CD4-positive, alpha-beta T cell treated with Interleukin-6 at 100 ng/mL for 8 hours (primary cell): ENCODE data around the gene ITGAX.
"Not testable (repeated sequence)": the region's sequence is repeated elsewhere in the genome, so short reads cannot be mapped to it uniquely, and the experiment has no call there.

ENCODE experiments used
- DNase-seq: peaks from one replicate; pipeline ENCODE4 v3.0.0-alpha.2; 2020; ENCODE audit warnings: mixed read lengths, low spot score

The ITGAX gene

DNA sequence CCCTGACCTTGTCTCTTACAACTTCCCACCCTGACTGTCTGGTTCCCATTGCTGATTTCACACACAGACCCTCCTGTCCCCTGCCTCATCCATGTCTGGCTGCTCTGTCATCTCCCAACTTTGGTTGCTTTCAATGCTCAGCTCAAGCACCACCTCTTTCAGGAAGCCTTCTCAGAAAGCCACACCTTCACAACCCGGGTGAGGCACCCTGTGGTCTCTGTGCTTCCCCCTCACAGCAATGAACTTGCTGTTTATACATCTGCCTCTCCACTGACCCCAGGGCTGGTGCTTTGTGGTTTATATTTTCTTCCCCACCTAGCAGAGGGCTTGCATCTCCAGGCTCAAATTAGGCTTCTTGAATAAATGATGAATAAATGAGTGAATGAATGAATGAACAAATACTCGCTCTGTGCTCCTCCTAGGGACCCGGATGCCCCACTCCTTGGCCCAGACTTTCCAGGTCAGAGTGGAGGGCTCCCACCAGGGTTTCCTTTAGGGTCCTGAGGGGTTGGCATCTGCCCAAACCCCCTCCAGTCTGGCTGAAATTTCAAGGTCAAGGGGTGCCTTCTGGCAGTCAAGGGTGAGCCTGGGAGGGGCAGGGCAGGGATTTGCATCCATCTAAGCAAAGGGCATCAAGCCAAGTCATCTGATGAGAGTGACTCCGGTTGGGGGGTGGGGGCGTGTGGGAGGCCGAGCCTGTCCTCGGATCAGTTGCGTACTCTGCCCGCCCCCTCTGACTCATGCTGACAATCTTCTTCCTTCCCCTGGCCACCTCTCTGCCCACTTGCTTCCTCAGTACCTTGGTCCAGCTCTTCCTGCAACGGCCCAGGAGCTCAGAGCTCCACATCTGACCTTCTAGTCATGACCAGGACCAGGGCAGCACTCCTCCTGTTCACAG lies at the start of gene ITGAX:
Gene ITGAX (plus strand): TSS at position 783 of the 898 bp plus-strand sequence. CDS start 79 bp downstream, at position 862.
- DNase-seq: peak; percentile 28

DNA sequence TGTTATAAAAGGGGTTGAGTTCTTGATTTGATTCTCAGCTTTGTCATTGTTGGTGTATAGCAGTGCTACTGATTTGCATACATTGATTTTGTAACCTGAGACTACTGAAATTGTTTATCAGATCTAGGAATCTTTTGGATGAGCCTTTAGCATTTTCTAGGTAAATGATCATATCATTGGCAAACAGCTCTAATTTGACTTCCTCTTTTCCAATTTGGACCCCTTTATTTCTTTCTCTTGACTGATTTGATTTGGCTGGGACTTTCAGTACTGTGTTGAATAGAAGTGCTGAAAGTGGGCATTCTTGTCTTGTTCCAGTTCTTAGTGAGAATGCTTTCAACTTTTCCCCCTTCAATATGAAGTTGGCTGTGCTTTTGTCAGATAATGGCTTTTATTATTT lies 49.8 kb upstream of the ITGAX start:
- DNase-seq: no peak

DNA sequence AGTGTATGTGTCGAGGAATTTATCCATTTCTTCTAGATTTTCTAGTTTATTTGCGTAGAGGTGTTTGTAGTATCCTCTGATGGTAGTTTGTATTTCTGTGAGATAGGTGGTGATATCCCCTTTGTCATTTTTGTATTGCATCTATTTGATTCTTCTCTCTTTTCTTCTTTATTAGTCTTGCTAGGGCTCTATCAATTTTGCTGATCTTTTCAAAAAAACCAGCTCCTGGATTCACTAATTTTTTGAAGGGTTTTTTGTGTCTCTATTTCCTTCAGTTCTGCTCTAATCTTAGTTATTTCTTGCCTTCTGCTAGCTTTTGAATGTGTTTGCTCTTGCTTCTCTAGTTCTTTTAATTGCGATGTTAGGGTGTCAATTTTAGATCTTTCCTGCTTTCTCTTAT lies 46.6 kb upstream of the ITGAX start:
- DNase-seq: not testable (repeated sequence)

DNA sequence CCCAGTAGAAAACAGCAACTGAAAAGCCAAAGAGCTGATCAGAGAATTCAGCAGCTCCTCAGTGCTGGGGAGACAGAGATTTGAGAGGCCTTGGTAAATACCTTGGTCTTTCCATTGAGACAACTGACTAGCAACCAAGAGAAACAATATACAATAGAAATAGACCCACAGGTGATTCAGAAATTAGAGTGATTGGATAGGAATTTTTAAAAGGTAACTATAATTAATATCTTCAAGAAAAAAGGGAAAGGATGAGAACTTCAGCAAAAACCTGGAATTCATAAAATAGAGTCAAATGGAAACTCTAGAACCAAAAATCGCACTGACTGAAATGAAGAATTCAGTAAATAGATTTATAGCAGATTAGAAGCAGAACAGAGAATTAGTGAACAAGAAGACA lies 32.5 kb upstream of the ITGAX start:
- DNase-seq: no peak

DNA sequence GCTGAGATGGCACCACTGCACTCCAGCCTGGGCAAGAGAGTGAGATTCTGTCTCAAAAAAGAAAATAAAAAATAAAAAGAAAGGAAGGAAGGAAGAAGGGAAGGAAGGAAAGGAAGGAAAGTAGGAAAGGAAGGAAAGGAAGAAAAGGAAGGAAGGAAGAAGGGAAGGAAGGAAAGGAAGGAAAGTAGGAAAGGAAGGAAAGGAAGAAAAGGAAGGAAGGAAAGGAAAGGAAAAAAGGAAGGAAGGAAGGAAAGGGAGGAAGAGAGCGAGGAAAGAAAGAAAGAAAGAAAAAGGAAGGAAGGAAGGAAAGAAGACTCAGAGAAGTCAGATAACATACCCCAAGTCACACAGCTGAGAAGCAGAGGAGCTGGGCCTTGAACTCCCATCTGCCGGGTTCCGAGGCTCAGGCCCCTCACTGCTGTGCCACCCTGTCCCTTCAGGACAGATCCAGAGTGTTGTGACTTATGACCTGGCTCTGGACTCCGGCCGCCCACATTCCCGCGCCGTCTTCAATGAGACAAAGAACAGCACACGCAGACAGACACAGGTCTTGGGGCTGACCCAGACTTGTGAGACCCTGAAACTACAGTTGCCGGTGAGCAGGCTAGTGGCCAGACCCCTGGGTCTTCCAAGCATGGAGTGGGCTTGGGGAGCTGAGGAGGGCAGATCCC lies 30.9 kb upstream of the ITGAX start:
- DNase-seq: no peak

DNA sequence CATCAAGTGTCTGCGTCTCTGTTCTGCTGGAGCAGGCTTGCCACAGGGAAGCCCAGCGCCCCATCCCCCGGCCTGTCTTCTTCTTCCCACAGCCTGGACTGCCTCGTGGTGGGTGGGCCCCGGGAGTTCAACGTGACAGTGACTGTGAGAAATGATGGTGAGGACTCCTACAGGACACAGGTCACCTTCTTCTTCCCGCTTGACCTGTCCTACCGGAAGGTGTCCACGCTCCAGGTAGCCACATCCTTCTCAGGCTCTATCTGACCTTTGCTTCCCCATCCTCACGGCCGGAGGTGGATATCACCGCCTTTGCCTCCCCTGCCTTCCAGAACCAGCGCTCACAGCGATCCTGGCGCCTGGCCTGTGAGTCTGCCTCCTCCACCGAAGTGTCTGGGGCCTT lies 29.8 kb upstream of the ITGAX start:
- DNase-seq: no peak

DNA sequence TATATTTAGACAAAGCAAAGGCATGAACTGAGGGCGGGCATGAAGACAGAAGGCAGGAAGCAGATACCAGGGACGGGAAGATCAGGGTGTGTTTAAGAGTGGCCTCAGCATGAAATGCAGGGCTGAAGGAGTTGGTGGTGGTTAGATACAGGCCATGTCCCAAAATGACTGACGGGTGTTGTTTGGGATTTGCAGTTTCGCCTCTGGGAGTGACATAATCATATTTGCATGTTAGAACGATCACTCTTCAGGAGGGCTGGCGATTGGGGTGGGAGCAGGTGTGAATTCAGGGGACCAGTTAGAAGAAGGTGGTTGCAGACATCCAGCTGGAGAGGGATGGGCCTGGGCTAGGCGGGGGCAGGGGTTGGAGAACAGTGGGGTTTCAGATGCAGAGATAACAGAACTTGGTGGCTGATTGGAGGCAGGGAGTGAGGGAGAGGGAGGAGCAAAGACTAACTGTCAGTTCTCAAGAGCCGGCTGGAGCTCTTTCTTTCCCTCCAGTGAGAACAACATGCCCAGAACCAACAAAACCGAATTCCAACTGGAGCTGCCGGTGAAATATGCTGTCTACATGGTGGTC lies 27.2 kb upstream of the ITGAX start:
- no peak for DNase-seq

DNA sequence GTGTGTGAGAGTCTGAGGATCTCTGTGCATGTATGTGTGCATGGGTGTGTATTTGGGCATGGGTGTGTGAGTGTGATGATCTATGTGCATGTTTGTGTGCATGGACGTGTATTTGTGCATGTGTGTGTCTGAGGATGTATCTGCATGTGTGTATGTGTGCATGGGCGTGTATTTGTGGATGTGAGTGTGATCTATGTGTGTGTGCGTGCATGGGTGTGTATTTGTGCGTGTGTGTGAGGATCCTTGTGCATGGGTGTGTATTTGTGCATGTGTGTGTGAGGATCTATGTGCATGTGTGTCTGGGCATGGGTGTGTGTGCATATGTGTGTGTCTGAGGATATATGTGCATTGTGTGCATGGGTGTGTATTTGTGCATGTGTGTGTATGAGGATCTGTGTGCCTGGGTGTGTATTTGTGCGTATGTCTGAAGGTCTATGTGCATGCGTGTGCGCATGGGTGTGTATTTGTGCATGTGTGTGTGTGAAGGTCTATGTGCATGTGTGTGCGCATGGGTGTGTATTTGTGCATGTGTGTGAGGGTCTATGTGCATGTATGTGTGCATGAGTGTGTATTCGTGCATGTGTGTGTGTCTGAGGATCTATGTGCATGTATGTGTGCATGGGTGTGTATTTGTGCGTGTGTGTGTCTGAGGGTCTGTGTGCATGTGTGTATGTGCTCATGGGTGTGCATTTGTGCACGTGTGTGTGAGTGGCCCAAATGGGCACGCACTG lies 26.5 kb upstream of the ITGAX start:
- no peak for DNase-seq

DNA sequence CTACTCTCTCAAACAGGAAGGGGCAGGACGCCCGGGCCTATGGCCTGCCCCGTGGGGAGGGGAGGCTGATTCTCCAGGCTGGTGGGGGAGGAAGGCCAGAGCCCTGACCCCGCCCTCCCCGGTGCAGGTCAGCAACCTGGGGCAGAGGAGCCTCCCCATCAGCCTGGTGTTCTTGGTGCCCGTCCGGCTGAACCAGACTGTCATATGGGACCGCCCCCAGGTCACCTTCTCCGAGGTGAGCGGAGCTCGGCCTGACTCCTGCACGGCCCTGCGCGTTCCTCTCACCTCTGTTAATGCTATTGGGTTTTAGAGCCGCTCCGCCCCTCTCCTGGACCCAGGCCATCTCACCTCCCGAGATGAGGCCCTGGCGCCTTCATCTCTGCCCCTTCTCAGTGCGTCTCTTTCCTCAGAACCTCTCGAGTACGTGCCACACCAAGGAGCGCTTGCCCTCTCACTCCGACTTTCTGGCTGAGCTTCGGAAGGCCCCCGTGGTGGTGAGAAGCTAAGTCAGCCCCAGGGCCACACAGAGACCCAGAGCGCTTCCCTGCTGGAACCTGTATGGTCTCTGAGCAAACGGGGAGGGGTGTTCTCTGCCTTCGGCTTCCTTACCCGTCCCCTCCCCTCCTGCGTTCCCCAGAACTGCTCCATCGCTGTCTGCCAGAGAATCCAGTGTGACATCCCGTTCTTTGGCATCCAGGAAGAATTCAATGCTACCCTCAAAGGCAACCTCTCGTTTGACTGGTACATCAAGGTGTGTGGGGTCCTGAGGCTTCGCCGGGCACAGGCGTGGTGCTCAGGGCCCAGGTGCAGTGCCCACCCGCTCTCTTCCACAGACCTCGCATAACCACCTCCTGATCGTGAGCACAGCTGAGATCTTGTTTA lies 25.1 kb upstream of the ITGAX start:
- no peak for DNase-seq

DNA sequence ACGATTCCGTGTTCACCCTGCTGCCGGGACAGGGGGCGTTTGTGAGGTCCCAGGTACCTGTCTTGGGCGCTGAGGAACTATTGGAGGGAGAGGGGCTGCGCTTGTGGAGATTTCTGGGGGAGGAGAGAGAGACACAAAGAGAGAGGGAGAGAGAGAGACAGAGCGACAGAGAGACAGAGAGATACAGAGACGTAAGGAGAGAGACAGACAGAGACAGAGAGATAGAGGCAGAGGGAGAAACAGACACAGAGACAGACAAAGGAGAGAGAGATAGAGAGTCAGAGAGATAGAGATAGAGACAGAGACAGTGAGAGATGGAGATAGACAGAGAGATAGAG lies 24.5 kb upstream of the ITGAX start:
- DNase-seq: no peak

DNA sequence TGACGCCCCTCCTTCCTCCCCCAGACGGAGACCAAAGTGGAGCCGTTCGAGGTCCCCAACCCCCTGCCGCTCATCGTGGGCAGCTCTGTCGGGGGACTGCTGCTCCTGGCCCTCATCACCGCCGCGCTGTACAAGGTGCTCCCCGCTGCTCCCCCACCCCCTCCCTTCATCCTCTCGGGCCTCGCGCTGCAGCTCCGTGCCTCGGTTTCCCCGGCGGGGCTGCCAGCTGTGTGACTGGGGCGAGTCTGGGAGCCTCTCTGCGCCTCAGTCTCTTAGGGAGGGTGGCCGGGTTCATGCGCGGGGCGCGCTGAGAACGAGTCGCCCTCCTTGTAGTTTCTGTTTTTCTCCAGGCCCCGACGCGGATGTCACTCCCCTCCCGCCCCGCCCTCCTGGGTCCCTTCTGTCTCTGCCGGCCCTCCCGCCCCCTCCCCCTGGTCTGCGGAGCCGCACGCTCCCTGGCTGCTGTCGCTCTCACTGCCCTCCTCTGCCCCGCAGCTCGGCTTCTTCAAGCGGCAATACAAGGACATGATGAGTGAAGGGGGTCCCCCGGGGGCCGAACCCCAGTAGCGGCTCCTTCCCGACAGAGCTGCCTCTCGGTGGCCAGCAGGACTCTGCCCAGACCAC lies 23.7 kb upstream of the ITGAX start:
- peak; percentile 12 for DNase-seq

DNA sequence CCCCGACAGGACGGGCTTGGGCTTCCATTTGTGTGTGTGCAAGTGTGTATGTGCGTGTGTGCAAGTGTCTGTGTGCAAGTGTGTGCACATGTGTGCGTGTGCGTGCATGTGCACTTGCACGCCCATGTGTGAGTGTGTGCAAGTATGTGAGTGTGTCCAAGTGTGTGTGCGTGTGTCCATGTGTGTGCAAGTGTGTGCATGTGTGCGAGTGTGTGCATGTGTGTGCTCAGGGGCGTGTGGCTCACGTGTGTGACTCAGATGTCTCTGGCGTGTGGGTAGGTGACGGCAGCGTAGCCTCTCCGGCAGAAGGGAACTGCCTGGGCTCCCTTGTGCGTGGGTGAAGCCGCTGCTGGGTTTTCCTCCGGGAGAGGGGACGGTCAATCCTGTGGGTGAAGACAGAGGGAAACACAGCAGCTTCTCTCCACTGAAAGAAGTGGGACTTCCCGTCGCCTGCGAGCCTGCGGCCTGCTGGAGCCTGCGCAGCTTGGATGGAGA lies 23.1 kb upstream of the ITGAX start:
- DNase-seq: no peak

DNA sequence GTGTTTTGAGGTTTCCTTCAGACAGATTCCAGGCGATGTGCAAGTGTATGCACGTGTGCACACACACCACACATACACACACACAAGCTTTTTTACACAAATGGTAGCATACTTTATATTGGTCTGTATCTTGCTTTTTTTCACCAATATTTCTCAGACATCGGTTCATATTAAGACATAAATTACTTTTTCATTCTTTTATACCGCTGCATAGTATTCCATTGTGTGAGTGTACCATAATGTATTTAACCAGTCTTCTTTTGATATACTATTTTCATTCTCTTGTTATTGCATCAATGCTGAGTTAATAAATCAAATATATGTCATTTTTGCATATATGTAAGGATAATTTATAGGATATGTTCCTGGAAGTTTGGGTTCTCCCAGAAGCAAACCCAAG lies 22.4 kb upstream of the ITGAX start:
- no peak for DNase-seq

DNA sequence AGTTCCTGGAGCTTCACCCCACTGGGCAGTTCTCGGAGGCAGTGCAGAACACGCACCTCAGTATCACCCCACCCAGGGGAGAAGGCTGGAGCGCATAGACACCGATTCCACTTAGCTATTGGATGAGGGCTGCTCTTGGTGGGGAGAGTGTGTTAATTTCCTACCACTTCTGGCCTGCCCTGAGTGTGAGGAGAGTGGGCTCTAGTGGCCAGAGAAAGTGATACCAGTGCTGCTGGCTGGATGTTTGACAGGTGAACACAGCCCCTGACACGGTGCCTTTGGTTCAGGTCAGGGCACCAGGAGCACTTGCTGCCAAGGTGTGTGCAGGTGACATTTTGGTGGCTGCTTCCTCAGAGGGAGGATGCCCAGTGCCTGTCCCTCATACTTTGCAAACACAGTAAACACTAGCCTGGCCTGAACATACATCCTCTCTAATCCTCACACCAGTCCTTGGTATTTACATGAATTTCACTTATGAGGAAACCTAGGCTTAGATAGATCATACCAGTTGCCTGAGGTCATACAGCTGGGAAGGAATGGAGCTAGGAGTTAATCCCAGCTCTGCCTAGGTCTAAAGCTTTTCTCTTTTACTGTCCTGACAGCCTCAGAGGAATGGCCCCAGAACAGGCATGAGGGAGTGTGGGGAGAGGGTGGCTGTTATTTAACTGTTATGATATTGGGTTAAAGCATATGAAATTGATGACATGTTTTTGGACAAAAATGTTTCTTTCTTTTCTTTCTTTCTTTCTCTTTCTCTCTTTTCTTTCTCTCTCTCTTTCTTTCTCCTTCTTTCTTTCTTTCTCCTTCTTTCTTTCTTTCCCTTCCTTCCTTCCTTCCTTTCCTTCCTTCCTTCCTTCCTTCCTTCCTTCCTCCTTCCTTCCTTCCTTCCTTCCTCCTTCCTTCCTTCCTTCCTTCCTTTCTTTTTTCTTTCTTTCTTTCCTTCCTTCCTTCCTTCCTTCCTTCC lies 21.0 kb upstream of the ITGAX start:
- peak; percentile 27 for DNase-seq

DNA sequence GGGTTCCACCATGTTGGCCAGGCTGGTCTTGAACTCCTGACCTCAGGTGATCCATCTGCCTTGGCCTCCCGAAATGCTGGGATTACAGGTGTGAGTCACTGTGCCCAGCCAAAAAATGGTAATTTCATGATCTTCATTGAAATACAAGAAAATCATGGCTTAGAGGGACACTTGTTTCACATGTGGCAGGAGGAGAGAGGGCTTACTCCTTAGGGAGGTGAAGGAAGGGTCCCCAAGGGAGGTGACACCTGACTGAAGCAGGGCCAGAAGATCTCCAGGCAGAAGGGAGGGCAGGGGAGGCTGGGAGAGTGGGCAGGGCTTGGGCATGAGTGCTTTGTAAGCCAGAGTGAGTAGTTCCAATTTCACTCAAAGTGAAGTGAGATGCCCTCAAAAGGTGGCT lies 20.0 kb upstream of the ITGAX start:
- DNase-seq: no peak

DNA sequence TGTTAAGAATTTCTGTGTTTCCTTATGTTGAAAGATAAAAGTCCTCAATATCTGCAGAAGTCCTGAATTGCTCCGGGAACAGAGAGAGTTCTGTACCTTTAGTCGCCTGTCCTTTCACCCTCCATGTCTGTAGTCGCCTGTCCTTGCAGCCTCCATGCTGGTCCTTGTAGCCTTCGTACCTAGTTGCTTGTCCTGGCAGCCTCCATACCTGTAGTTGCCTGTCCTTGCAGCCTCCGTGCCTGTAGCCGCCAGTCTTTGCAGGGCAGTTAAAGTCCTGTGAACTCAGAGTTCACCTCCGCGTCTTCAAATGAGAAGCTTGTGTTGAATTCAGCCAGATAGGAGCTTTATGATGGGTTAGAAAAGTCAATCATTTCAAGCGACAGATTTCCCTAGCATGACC lies 19.5 kb upstream of the ITGAX start:
- DNase-seq: no peak

DNA sequence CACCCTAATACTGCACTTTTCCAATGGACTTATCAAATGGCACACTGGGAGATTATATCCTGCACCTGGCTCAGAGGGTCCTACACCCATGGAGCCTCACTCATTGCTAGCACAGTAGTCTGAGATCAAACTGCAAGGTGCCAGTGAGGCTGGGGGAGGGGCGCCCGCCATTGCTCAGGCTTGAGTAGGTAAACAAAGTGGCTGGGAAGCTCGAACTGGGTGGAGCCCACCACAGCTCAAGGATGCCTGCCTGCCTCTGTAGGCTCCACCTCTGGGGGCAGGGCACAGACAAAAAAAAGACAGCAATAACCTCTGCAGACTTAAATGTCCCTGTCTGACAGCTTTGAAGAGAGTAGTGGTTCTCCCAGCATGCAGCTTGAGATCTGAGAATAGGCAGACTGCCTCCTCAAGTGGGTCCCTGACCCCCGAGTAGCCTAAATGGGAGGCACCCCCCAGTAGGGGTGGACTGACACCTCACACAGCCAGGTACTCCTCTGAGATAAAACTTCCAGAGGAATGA lies 16.8 kb upstream of the ITGAX start:
- not testable (repeated sequence) for DNase-seq

DNA sequence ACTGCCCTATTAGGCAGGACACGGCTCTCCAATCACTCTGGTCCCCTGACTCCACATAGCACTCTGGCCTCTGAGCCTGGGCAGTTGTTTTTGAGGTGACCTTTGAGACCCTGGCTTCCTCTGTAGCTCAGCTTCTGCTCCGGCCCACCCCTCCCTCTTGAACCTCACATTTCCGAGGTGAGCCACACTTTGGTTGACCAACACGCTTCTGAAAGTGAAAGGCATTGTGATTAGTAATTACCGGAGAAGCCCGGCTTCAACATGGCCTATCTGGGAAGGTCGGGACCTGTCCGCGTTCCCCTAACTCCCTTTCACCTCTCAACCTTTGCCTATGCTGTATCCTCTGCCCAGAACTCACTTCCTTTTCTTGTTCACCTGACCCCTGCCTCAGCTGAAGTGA lies 10.3 kb upstream of the ITGAX start:
- no peak for DNase-seq

DNA sequence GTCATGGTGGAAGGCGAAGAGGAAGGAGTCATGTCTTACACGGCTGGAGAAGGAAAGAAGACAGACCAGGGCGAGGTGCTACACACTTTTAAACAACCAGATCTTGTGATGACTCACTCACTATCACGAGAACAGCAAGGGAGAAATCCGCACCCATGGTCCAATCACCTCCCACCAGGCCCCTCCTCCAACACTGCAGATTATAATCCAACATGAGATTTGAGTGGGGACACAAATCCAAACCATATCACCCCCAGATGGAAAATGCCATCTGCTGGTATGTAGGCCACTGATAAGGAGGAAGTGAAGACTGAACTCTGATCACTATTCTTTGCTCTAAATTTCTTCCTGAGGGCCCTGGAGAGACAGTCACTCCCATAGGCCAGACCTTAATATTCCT lies 7.5 kb upstream of the ITGAX start:
- no peak for DNase-seq
